GM18907 (cell line): ENCODE data around the gene PMF1.

Source experiments
- ATAC-seq: cut with Tn5 transposase; IDR thresholded peaks from one replicate; pipeline ENCODE4 v1.9.1; 2021; ENCODE audit warnings: mild to moderate bottlenecking, moderate library complexity; ENCODE audit not compliant: unreplicated experiment

PMF1 gene

GRCh38 chr1:156262461-156263287 lies 49.9 kb downstream of the PMF1 start:
- no peak for ATAC-seq

GRCh38 chr1:156263288-156263655 lies 50.5 kb downstream of the PMF1 start:
- ATAC-seq: no peak

GRCh38 chr1:156266051-156266450 lies 53.2 kb downstream of the PMF1 start:
- no peak for ATAC-seq

DNA sequence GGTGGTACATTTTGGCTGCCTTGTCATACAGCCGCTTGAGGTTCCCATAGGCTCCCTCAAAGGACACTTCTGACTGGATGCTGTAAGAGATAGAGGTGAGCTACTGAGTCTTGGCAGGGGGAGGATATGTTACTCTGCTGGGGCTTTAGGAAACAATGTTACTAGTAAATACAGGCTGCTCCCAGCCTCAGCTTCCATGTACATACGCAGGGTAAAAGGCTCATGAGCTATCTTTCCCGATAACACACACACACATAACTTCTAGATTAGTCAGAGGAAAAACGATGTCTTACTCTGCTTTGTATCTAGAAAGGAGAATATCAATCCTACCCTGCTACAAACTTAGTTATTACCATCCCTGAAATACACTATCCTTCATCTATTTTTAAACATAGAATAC lies 55.5 kb downstream of the PMF1 start:
- no peak for ATAC-seq

- ATAC-seq: no peak
Measured at GRCh38 chr1:156270314-156270713, 57.5 kb downstream of the PMF1 start.

- no peak for ATAC-seq
Measured at GRCh38 chr1:156276532-156276931, 63.7 kb downstream of the PMF1 start.

- ATAC-seq: no peak
Measured at GRCh38 chr1:156276966-156277381, 64.2 kb downstream of the PMF1 start.

DNA sequence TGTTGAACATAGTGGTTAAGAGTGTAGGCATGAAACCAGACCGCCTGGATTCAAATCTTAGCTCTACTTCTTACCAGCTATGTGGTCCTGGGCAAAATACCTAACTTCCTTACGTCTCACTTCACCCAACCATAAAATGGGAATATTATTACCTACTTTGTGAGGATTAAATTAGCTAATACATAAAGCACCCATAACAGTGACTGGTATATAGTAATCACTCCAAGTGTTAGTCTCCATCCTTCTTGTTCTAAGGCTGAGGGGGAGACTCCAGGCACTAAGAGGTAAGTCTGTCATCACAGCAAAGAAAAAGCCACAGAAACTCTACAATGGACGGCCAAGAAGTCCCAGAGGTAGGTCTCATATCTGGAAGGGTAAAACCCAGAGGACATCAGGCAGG lies 67.0 kb downstream of the PMF1 start:
- ATAC-seq: no peak

GRCh38 chr1:156281281-156281680 lies 68.5 kb downstream of the PMF1 start:
- ATAC-seq: peak; percentile 42

DNA sequence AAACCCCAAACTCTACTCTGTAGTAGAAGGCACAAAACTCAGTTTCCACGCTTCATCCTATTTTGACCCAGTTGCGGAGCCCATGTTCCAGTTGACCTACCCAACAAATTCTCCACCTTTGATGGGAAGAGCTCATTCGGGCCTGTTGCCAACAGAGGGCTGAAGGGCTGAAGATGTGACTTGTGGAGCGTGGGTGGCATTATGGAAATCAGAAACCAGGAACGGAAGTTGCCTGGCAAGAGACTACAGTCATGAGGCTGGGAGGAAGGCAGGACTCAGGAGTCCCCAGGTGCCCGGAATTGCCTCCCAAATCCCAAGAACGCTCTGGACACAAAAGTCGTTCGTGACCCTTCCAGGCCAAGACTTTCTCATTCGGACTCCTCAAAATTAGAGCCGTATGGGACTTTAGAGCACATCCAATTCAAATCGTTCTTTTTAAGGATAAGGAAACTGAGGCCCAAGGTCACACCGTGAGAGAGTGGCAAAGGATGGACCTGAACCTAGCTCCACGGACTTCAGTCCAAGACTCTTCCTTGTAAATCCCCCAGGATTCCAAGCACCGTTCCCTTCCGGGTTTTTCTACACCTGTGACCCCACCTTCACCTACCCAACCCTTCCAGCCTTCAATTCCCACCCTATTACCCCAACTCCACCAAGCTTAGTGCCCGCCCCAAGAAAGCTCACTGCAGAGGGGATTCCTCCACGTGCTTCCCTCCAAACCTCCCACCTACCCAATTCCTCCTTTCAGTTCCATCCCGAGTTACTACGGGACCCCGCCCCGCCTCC lies 69.1 kb downstream of the PMF1 start:
- ATAC-seq: peak; percentile 10

GRCh38 chr1:156282479-156283222 lies 69.8 kb downstream of the PMF1 start, which contains the start of gene SMG5:
TSS of gene SMG5 (minus strand) at chr1:156282825. CDS start at chr1:156282680, 145 bp downstream.
- peak; percentile 84 for ATAC-seq

DNA sequence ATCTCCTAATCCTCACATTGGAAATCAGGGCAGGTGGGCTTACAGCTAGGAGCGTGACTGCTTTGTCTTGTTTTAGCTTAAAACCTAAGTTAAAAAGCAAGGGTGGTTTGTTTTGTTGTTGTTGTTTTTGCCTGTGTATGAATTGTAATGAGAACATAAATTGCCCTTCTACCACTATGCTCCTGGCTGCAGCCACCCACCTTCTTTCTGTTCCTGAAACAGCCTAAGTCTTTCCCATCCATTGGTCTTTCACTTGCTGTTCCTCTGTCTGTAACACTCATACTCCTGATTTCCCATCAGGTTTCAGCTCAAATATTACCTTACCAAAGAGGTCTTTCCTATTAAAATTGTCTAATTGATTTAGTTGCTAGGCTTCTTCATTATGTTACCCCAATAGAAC lies 70.7 kb downstream of the PMF1 start:
- no peak for ATAC-seq

GRCh38 chr1:156284112-156284511 lies 71.3 kb downstream of the PMF1 start, which contains the start of gene TMEM79:
TSS of gene TMEM79 (plus strand) at chr1:156284325. CDS start at chr1:156285227, 902 bp downstream.
- ATAC-seq: no peak

GRCh38 chr1:156284757-156285156 lies 72.0 kb downstream of the PMF1 start:
- ATAC-seq: no peak

GRCh38 chr1:156285437-156285836 lies 72.6 kb downstream of the PMF1 start:
- ATAC-seq: no peak

- ATAC-seq: no peak
Measured at GRCh38 chr1:156286061-156286460, 73.3 kb downstream of the PMF1 start.
